Measurements from ENCODE around the gene GABRG3. TPM values are rescaled to one million over a fixed set of nuclear protein-coding genes. Genes with fewer than 3 reads are reported as not detected.

The GABRG3 gene
- total RNA-seq, 1 donor from 2014 or later = 0.08 TPM

DNA sequence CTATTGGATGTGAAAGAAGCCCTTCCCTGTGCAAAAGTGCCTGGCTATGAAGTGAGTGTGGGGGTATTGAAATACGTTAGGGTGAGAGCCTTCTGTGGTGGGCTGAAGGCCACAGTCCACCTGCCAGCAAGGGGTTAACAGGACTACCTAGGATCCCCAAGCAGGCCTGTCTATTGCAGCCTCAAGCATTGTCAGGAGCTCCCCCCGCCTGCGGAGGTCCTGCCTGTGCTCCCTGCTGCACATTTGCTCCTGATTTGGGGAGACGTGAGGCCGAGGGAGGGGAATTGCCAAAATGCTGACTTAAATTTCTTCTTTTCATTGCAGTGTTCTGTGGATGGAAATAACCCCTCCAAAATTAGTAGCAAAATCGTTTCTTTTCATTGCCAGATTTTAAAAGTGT, 56.2 kb downstream of the GABRG3 start:
- TF ChIP-seq CTCF (IDR thresholded peaks at IDR 0.05; ENCODE audit: insufficient read depth, low read length, poor library complexity, severe bottlenecking) = no peak
- H3K36me3 ChIP-seq (ENCODE audit: control insufficient read depth, insufficient read depth, low read length) = no peaks in the 10 kb centered on the region
- H3K4me3 ChIP-seq (ENCODE audit: low read depth, low read length) = no peak overlapping the region
- no peak for DNase-seq (ENCODE audit: low read depth)
- no peaks in the 10 kb centered on the region for H3K27me3 ChIP-seq (ENCODE audit: control insufficient read depth, insufficient read depth, low read length)

DNA sequence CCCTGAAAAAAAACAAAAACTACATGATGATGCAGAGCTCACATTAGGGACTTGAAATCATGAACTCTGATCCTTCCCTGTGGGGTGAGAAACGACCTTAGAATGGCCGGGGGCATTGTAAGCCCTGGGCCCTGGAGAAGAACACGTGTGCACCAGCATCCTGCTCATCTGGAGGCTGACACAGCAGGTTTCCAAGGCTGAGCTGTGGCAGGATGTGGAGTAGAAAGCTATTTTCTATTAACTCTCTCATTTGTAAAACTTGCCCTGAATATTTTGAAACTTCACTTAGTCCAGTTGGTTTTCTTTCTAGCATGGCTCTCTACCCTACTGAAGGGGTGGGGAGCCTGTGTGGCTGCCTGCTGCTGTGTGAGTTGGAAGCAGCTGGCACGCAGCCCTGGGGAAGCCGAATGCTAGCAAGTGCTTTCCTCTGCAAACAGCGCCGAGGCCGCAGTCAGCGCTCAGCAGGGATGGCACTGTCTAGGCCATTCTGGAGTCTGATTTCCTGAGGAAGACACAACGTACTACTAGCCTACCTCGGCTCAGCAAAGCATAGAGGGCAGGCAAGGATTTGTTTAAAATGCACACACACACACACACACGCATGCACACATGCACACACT, 58.0 kb downstream of the GABRG3 start:
- TF ChIP-seq CTCF (IDR thresholded peaks at IDR 0.05; ENCODE audit: insufficient read depth, low read length, poor library complexity, severe bottlenecking) = no peak
- Histone ChIP-seq H3K4me3 (ENCODE audit: low read depth, low read length) (no peak overlapping the region), H3K36me3 (ENCODE audit: control insufficient read depth, insufficient read depth, low read length) (no peaks in the 10 kb centered on the region), H3K27me3 (ENCODE audit: control insufficient read depth, insufficient read depth, low read length) (no peaks in the 10 kb centered on the region)
- DNase-seq (ENCODE audit: low read depth) = no peak

DNA sequence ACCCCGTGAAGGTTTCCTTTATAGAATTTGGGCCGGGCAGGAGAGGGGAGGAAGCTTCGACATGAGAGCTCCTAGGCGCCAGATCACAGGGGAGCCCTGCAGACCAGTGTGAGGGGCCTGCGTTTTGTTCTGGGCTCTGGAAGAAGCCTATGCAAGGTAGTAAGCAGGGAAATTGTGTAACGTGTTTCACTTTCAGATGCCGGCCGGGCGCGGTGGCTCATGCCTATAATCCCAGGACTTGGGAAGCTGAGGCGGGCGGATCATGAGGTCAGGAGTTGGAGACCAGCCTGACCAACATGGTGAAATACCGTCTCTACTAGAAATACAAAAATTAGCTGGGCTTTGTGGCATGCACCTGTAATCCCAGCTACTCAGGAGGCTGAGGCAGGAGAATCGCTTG, 65.2 kb downstream of the GABRG3 start:
- H3K36me3 ChIP-seq (ENCODE audit: control insufficient read depth, insufficient read depth, low read length) = no peaks in the 10 kb centered on the region
- no peaks in the 10 kb centered on the region for H3K27me3 ChIP-seq (ENCODE audit: control insufficient read depth, insufficient read depth, low read length)
- no peak overlapping the region for H3K4me3 ChIP-seq (ENCODE audit: low read depth, low read length)
- no peak for DNase-seq (ENCODE audit: low read depth)
- no peak for TF ChIP-seq CTCF (IDR thresholded peaks at IDR 0.05; ENCODE audit: insufficient read depth, low read length, poor library complexity, severe bottlenecking)

GRCh38 chr15:27037501-27037900, 66.5 kb downstream of the GABRG3 start:
- no peak for TF ChIP-seq CTCF (IDR thresholded peaks at IDR 0.05; ENCODE audit: insufficient read depth, low read length, poor library complexity, severe bottlenecking)
- no peak overlapping the region for H3K4me3 ChIP-seq (ENCODE audit: low read depth, low read length)
- H3K36me3 ChIP-seq (ENCODE audit: control insufficient read depth, insufficient read depth, low read length) = no peaks in the 10 kb centered on the region
- H3K27me3 ChIP-seq (ENCODE audit: control insufficient read depth, insufficient read depth, low read length) = no peaks in the 10 kb centered on the region
- no peak for DNase-seq (ENCODE audit: low read depth)

DNA sequence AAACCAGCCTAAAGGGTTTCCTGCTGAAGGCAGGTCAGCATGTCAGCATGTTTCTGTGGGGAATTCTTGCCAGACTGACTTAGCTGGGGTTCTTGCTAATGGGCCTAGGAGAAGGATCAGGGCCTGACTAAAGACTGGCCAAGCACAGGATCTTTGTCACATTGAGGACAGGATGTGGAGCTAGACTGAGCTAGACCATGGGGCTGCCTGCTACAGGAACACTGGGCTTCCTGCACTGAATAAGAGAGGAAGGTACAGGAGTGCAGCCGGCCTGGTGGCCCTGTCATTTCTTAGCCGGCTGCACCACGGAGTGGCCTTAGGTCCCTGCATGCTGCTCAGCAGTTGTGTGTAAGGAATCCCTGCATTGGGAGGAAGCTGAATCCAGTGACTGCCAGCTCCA, 68.2 kb downstream of the GABRG3 start:
- DNase-seq (ENCODE audit: low read depth) = no peak
- Histone ChIP-seq H3K36me3 (ENCODE audit: control insufficient read depth, insufficient read depth, low read length) (no peaks in the 10 kb centered on the region), H3K4me3 (ENCODE audit: low read depth, low read length) (no peak overlapping the region), H3K27me3 (ENCODE audit: control insufficient read depth, insufficient read depth, low read length) (no peaks in the 10 kb centered on the region)
- TF ChIP-seq CTCF (IDR thresholded peaks at IDR 0.05; ENCODE audit: insufficient read depth, low read length, poor library complexity, severe bottlenecking) = no peak

DNA sequence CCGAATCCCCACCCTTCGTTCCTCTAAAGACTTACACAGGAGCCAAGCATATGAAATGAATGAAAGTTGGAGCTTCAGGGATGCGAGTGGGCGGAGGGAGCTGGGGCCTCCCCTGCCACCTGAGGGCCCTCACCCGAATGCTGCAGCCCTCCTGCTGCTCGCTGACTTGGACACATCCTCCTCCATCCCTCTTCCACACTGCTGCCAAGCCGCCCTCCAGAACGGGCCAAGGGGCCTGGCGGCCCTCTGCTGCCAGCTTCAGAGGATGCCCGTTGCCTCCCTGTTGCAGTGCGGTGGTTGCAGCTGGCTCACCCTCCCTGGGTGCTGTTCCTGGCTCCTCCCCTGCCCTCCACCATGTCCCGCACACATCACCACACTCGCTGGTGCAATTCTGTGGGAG, 71.2 kb downstream of the GABRG3 start:
- no peak for DNase-seq (ENCODE audit: low read depth)
- no peaks in the 10 kb centered on the region for H3K36me3 ChIP-seq (ENCODE audit: control insufficient read depth, insufficient read depth, low read length)
- H3K4me3 ChIP-seq (ENCODE audit: low read depth, low read length) = no peak overlapping the region
- no peak for TF ChIP-seq CTCF (IDR thresholded peaks at IDR 0.05; ENCODE audit: insufficient read depth, low read length, poor library complexity, severe bottlenecking)
- H3K27me3 ChIP-seq (ENCODE audit: control insufficient read depth, insufficient read depth, low read length) = no peaks in the 10 kb centered on the region
